GM19468 (cell line): Measurements from ENCODE around the gene UTRN.

Experiments used
- ATAC-seq: cut with Tn5 transposase; IDR thresholded peaks from one replicate; pipeline ENCODE4 v1.9.1; 2021; ENCODE audit warnings: mild to moderate bottlenecking, moderate library complexity, moderate number of reproducible peaks; ENCODE audit not compliant: unreplicated experiment; ENCODE audit errors: extremely low read depth

Gene UTRN

GRCh38 chr6:144284783-144285547 is at the start of gene UTRN:
UTRN (plus strand) TSS chr6:144285335; CDS start chr6:144291829, 6,494 bp downstream.
- peak; percentile 38 for ATAC-seq

GRCh38 chr6:144244688-144245087 is 40.4 kb upstream of the UTRN start:
- ATAC-seq = no peak

GRCh38 chr6:144246988-144247387 is 38.1 kb upstream of the UTRN start:
- ATAC-seq = no peak

- ATAC-seq = no peak
These were observed 37.1 kb upstream of the UTRN start for GRCh38 chr6:144248003-144248402.

- ATAC-seq = no peak
These were observed 36.4 kb upstream of the UTRN start for GRCh38 chr6:144248476-144249301.

GRCh38 chr6:144250276-144250675 is 34.9 kb upstream of the UTRN start:
- ATAC-seq = no peak

GRCh38 chr6:144252259-144252658 is 32.9 kb upstream of the UTRN start:
- ATAC-seq = no peak

GRCh38 chr6:144259986-144260385 is 25.1 kb upstream of the UTRN start:
- no peak for ATAC-seq

GRCh38 chr6:144262470-144263369 is 22.4 kb upstream of the UTRN start:
- no peak for ATAC-seq

GRCh38 chr6:144263786-144264185 is 21.3 kb upstream of the UTRN start:
- ATAC-seq = no peak

- ATAC-seq = no peak
These were observed 20.7 kb upstream of the UTRN start for GRCh38 chr6:144264270-144265060.

GRCh38 chr6:144265061-144265357 is 20.1 kb upstream of the UTRN start:
- ATAC-seq = no peak

GRCh38 chr6:144265390-144265789 is 19.7 kb upstream of the UTRN start:
- no peak for ATAC-seq

GRCh38 chr6:144266091-144266649 is 19.0 kb upstream of the UTRN start:
- ATAC-seq = no peak

- ATAC-seq = no peak
These were observed 16.3 kb upstream of the UTRN start for GRCh38 chr6:144268794-144269349.

- no peak for ATAC-seq
These were observed 8.0 kb upstream of the UTRN start for GRCh38 chr6:144277174-144277573.

- ATAC-seq = no peak
These were observed 7.4 kb upstream of the UTRN start for GRCh38 chr6:144277605-144278227.

- ATAC-seq = no peak
These were observed 6.3 kb upstream of the UTRN start for GRCh38 chr6:144278659-144279314.
